Suprapubic skin (tissue), 3 donors: Measurements from ENCODE around the gene ANKEF1.

Experiments used
- CTCF ChIP-seq, 2 donors: fragments of 200-600 bp in 1 of 2; fragments of 450-650 bp in 1 of 2; sonication (generic) in 1 of 2; IDR thresholded peaks; one replicate each; pipeline ENCODE4 v1.5.1; 2016 to 2019; ENCODE audit warnings: antibody characterized with exemption in 2 of 2, mild to moderate bottlenecking in 1 of 2, moderate library complexity in 1 of 2
- POLR2A ChIP-seq, 2 donors: fragments of 450-650 bp; IDR thresholded peaks; one replicate each; pipeline ENCODE4 v1.6.1; 2017; ENCODE audit warnings: antibody characterized with exemption in 2 of 2, mild to moderate bottlenecking in 2 of 2, moderate library complexity in 2 of 2

DNA sequence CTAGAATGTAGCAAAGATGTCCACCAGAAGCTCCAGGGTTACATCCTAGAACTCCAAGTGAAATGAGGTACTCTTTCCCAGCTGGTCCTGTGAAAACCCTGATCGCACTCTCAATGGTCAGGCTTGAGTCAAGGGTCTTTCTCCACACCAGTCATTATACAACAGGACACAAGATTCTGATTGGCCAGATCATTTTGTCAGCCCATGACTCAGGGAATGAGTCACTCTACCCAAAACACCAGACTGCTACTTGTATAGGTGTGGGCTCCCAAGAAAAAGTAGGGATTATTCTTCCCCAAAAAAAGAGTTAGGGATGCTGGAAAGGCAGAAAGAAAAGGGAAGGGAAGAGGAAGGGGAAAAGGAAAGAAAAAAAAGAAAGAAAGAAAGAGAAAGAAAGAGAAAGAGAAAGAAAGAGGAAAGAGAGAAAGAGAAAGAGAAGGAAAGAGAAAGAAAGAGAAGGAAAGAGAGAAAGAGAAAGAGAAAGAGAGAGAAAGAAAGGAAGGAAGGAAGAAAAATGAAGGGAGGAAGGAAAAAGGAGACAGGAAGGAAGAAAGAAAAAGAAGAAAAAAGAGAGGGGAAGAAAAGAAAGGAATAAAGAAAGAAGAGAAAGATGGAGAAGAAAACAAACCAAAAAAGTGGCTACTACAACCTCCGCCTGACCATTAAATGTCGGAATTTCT lies 30.5 kb downstream of the ANKEF1 start:
- TF ChIP-seq POLR2A (IDR thresholded peaks at IDR 0.05) (no peak), CTCF (IDR thresholded peaks at IDR 0.05) (no peak)
